Fibroblast of upper back skin (primary cell): ENCODE data around the gene FSIP1.
A peak's percentile ranks its signal among the peaks of the same experiment; 100 is the strongest.

Source experiments
- DNase-seq: peaks from one replicate; pipeline ENCODE4 v3.0.0-alpha.2; 2013

FSIP1 gene

DNA sequence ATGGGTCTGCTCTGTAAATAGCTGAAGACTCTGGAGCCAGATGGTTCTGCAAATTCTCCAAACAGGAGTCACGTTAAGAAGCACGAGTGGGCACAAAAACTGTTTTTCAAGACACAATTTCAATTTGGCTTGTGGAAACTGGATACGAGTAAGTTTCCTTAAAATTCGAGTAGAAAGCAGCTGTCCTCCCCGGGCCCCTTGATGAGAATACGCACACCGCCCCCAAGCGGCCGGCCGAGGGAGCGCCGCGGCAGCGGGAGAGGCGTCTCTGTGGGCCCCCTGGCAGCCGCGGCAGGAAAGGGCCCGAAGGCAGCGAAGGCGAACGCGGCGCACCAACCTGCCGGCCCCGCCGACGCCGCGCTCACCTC lies 202.5 kb downstream of the FSIP1 start:
- peak; percentile 97 for DNase-seq

DNA sequence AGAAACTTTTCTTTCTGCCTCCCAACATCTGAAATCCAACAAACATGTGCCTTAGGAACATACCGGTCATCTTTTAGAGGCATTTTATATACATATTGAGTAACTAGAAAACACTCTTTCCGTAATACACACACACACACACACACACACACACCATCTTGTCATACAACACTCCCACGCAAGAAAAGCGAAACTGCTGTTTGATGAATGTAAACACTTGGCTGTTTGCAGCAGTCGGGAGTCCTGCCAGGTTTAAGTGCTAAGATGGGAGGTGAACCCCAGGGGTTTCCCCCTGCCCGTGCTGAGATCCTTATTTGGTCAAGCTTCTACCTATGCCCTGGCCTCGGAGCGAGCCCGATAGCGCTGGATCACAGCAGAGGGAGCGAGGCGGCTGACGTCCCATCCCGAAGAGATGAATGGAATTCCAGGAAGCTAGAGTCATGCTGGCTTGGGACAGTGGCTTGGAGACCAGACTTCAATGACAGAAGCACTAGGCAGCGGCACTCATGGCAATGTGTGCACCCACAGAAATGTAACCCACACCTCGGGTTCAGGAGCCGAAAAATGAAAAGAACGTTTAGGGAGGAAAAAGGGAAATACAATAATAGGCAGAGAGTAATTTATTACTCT lies 203.0 kb downstream of the FSIP1 start:
- peak; percentile 94 for DNase-seq

DNA sequence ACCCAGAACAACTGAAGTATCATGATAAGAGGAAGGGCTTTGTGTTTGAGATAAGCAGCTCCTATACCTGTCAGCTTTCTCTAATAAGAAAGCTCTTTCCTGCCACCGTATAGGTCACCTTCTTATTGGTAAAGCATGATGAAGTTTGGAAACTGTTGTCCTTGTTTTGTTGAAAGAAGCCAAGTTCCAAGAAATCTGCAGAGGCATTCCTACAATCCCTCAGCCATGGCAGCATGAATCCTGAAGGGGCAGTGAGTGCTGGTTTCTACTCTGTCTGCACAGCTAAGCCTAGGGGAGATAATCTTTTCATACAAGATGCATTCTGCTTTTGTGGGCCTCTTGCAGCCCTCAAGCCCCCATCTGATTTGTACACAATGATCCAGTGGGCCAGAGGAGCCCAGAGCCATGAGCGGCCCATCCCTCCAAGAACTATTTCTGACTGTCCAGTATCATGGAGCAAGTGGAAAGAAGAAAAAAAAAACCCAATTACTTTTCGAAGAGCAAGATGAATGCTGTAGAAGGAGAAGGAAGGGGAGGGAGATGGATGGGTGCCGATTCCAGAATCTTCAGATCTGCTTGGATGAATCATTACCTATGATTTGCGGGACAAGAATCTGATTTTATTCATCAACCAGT lies 203.7 kb downstream of the FSIP1 start:
- DNase-seq, result peak; percentile 49

DNA sequence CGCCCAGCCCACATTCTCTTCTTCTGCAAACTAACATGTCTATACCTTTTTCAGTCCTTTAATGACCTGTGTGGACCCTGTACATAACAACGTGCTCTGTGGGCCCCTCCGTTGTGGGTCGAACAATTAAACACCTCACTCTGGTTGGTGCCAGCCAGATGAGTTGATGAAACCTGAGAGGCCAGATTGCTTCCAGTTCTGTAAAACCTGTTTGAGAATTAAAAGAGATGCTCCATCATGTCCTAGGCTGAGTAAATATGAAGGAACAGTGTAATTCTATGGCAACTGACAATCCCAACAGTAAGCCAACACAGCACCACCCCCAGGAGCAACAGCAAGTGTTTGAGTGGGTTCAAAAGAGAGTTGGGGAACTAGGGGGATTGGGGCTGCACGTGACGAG lies 207.5 kb downstream of the FSIP1 start:
- no peak for DNase-seq

DNA sequence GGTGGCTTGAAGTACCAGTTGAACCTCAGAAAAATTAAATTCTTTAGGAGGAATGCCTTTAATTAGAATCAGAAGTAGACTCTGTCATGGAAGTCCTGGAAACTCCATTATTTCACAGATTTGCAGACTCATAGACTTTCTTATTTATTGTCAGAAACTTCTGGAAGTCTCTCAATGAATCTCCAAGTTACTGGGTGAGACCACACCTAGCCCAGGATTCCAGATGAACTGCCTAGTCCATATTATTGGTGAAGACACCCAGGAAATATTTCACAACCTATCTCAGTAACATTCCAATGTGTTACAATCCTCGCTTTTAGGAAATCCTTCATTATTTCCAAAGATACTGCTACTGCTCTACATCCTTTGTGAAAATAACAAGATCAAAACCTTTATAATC lies 208.2 kb downstream of the FSIP1 start:
- DNase-seq, result peak; percentile 45

DNA sequence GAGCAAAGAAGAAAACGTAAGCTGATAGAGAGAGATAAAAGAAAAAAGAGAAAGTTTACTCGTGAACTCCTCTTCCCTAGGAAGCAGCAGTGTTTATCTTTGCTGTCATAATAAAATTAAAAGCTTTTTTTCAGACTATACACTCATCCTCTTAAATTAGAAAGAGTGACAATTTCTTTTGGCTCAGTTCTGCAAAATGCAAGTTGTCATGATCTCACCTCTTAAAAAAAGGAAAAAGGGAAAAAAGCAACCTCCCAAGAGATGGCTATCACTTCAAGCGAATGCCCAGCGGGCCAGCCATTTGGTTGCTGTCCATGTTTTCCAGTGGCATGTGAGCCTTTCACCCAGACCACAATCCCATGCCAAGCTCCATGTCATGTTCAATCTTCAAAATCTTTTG lies 208.8 kb downstream of the FSIP1 start:
- no peak for DNase-seq

DNA sequence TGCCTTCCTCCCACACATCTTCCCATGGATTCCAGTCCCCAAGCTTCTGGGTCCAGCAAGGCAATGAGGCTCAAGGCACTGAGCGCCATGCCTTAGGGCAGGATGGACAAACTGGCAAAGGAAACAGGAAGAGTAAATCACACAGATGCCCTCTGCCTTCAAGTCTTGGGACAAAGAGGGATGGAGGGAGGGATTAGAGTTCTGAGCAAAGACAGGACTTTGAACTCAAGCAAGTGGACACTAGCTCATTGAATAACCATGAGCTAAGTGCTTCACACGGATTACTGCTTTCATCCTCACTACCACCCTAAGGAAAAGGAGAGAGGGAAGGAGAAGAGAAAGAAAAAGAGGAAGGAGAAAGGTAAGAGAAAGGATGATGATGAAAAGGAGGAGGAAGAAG lies 209.4 kb downstream of the FSIP1 start:
- no peak for DNase-seq

DNA sequence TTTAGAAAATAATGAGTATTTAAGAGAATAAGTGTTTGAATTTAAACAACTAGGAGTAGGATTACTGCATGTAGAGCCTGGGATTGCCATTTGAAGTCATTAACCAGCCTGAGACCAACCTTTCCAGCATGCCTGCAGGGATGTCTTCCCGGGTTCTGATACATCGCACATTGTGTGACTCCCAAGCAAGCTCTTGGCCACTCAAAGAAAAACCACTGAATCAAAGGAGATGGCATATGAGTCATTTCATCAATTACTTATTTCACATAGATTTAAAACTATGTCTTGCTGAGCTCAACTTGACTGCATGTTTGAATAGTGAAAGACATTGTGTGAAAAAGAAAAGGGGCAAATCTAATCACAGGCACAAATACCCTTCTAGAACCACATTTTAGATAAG lies 216.8 kb downstream of the FSIP1 start:
- peak; percentile 28 for DNase-seq

DNA sequence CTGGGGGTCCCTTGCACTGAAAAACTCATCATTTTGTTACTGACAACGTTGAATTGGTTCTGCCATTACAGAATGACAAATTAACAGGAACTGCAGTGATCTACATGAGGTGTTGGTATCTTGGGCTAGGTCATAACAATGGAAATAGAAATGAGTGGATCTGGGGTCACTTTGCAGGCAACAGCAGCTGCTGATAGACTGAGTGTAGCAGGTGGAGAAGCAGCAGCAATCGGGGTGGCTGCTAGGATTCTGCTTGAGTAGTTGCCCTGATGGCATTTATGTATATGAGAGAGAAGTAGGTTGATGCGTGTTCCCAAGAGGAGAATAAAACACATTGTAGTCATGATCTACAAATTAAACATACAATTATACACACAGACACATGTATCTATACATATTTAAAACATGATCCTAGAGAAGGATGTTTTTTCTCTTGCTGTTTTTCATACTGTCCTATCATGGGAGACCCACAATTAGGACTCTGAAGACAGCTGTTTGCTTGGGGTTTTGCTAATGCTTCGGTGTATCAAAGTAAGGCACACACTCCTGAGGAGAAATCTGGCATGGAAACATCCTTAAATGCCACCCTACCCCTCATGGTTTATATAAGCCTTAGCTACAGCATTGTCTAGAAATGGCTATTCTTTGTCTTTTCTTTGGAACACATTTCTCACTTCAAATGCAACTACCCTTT lies 217.5 kb downstream of the FSIP1 start:
- no peak for DNase-seq

DNA sequence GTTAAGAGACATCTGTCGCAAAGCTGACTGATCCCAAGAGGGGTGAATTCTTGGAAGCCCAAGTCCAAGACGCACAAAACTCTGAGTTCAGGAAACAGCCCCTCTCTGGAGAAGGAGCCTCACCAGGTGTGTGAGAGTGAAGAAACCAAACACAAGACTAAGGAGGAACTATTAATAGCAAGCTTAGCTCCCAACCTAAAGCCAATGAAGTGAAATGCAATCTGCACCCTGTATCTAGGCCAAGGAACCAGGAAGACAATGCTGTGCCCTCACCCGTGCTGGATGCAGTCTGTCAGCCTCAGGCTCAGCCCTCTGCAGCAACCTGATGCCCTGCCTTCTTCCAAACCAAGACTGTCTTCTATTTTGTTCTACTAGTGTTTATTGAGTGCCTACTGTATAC lies 224.2 kb downstream of the FSIP1 start:
- DNase-seq, result no peak

DNA sequence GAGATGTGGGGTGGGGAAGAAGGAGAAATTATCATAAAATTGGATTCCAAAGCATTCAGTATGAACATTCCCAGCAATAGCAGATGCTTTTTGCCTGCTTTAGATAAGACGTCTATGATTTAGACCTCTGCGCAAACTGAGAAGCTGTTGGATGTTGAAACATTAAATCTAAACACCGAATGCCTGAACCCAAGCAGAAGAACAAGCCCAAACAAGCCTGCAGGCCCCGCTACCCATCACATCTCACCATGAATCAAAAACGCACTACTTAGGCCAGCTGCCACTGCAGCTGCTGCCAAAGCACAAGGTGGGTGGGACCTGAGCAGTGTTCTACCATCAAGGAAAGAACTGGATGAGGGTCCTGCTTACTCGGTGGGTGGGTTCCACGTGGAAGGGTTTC lies 226.2 kb downstream of the FSIP1 start:
- no peak for DNase-seq

DNA sequence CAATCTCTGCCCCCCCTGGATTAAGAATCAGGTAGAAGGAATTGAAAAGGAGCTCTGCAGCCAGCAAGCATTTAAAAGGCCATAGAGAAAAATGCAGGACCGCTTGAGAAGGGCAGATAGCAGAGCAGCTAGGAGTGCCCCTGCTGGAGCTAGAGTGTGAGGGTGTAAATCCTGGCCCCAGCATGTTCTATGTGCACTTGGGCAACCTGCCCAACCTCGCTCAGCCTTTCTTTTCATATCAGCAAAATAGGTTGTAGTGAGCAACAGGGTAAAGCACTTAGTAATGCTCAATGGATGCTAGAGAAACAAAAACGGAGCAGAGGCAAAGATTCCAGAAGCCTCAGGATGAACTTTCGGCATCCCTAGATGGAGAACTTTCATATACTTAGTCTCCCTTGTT lies 226.8 kb downstream of the FSIP1 start:
- DNase-seq, result peak; percentile 37

DNA sequence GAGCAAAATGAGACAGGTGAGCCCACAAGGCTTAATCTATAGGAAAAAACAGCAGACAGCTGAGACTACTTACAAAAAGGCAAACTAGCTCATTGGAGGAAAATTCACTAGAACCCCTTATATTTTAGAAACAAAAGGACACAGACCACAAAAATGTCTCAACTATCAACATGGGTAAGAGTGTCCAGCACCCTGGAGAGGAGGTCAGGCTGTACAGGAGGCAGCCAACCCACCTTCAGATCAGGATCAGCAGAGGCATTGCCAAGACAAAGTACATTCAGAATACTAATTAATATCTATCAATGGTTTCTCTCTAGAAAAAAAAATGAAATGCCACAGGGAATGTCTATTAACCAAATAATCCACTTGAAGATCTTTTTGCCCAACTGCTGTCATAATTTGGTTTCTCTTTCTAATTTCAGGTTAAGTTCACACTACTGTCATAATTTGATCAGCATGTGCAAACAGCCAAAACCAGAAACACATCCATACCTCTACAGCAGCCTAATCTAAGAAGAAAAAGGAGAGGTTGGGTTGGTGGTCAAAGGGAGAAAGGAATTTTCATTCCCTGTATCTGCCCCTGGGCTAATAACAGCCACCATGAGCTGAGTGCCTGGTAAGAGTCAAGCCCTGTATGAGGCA lies 227.8 kb downstream of the FSIP1 start:
- peak; percentile 17 for DNase-seq

DNA sequence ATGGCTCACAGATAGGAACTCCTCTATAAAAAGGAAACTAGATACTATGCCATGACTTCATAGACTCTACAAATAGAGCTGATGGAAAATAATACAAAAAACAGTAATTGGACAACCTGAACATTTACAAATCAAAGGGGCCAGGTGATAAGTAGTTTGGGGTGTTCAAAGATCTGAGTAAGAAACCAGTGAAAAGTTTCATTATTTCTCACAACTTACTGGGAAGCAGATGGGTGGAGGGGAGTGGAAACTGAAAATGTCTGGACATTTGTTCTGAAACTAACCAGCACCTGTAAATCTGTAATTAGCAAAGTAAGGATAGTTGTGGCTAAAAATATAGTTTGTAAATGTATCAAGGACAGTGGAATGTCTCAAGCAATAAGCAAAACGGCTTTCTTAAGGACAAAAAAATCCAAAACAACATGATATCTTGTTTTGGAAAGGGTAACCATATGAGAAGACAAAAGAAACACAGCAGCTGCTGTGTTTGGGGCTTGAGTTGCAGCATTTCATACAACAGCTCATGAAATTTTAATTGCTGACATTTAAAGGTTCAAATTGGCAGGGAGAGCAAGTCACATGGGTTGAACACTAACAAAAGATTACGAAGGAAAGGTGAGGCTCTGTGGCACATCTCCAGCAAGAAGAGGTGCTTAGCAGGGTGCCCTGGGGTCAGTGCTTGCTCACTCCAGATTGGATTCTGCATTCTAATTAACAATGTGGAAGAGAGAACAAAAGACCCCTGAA lies 228.5 kb downstream of the FSIP1 start:
- DNase-seq, result no peak

DNA sequence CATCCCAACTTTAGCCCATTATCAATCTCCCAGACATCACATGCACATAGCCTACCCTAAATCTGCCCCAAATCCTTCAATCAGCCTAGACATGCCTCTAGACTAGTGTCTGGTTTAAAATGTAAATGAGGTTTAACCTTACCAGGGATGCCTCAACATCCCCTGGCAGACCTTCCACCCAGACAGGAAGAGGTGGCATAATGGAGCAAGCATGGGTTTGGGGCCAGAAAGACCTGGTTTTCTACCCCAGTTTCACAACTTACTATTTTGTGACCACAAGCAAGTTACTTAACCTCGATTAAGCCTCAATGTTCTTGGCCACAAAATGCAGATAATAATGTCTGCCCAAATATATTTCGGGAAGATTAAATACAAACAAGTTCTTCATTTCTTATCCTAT lies 230.1 kb downstream of the FSIP1 start:
- DNase-seq, result no peak

DNA sequence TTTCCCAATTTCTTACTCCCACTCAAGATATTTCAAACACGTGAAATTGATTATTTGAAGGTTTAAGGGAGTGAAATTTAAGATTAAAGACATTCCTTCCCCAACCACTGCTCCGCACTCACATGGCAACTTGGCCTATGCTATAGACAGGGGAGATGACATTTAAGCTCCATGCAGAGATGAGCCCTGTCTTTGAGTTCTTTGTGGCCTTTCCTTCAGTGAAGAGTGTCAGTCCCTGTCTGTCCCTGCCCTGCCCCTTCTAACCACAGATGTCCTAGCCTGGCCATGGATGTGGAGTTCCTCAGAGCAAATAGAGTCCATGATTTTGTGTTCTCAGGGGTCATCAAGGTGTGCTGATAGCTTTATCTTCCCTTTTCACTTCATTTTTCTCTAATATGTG lies 231.2 kb downstream of the FSIP1 start:
- no peak for DNase-seq
